HG02938 (cell line): ENCODE data around the gene FRY.

Experiments used
- ATAC-seq: cut with Tn5 transposase; IDR thresholded peaks from one replicate; pipeline ENCODE4 v1.9.1; 2021; ENCODE audit warnings: mild to moderate bottlenecking, moderate library complexity; ENCODE audit not compliant: unreplicated experiment

Gene FRY

DNA sequence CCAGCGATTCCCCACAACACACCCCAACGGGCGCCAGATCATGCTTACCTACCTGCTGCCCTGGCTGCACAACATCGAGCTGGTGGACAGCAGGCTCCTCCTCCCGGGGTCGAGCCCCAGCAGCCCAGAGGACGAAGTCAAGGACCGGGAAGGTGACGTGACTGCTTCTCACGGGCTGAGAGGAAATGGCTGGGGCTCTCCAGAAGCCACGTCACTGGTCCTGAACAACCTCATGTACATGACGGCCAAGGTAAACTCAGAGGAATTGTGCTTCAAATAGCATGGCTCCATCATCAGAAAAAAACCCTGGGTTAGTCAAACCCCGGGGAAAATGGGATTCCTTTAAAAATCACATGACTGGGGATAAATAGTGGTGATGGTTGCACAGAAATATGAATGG, 177.3 kb downstream of the FRY start:
- ATAC-seq, result no peak

DNA sequence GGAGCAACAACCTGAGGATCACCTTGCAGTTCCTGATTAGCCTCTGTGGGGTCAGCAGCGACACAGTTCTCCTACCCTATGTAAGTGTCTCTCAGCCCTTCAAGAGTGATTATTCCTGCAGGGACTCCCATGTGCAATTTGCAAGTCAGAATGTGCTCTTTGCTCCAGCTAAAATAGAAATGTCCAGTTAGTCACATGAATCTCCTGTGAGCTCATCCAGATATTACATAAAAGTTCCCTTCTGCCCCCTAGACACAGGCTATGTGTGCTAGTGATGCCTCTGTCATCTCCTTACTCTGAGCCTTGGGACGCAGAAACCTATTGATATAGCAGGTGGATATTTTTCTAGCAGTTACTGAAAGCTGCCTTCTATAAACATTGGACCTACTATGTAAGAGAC, 178.1 kb downstream of the FRY start:
- no peak for ATAC-seq

DNA sequence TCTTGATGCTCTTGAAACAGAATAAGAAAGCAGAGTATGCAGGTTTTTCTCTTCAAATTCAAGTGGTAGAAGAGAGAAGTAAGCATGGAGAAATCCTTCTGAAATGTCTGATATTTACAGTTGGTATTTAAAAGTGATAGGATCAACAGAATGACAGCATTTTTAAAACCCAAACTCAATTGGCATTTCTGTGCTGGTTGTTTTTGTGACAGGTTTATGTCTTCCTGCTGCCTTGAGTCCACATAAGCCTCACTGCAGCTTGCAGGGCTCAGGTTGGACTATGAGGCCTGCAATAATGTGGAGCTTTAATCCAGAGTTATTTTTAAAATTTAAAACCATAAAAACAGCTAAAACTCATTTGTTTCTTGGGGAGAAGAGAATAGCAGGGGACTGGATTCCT, 178.5 kb downstream of the FRY start:
- no peak for ATAC-seq

DNA sequence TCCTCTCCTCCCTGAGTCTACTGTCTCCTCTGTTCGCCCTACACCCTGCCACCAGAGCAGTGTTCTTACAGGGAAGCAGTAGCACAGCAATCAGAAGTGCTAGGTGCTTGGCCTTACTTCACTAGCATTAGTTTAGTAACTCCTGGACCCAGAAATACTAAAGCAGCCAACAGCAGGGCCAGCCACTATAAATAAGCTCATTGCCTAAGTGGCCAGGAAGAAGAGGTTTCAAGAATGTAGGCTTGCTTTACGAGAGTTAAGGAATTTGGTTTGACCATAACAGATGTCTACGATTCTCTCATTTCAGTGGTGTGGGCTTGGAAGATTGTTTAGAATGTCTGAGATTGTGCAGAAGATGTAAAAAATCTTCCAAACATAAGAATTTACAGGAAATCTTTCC, 180.2 kb downstream of the FRY start:
- ATAC-seq, result no peak

DNA sequence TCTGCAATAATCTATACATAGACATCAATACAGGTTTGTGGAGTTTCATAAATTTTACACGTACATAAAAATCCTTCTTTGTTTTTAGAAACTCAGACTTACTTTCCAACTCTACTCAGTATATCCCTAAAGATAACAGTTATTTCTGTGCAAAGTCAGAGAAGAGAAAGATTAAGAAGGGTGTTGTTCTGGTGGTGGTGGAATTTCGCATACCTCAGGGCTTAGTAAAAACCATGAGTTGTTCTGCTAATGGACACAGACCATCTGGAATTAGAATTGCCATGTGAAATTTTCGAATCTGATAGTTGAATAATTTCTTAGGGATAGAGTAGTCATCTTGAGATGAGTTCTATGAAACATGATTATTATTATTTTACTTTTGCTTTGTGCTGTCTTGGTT, 180.8 kb downstream of the FRY start:
- no peak for ATAC-seq

DNA sequence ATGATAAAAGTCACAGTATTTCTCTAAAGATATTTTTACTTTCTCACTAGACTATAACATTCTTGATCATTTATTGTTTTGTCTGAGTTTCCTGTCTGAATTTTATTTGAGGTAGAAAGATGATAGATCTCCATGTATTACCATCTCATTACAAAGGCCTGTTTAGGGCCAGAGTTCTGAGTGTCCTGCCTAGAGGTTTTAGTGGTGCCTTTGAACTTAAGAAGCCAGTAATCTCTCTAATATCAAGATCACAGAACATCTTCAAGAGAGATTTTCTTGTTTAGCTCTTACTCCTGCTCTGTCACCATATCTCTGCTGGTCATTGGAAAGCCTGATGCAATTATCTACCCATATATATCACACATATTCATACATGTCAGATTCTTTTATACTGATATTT, 182.1 kb downstream of the FRY start:
- ATAC-seq, result no peak

DNA sequence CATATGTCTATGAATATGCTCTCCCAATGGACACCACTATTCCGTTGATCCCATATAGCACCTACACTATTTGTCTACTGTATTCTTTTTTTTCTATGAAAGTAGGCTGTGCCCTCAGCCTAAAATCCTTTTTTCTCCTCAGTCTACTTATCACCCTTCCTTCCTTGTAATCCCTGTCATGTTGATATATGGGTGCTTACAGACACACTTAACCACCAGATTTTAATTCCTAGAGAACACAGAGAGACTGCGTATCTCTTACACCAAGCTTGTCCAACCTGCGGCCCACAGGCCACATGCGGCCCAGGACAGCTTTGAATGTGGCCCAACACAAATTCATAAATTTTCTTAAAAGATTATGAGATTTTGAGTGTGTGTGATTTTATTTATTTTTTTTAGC, 182.5 kb downstream of the FRY start:
- no peak for ATAC-seq

DNA sequence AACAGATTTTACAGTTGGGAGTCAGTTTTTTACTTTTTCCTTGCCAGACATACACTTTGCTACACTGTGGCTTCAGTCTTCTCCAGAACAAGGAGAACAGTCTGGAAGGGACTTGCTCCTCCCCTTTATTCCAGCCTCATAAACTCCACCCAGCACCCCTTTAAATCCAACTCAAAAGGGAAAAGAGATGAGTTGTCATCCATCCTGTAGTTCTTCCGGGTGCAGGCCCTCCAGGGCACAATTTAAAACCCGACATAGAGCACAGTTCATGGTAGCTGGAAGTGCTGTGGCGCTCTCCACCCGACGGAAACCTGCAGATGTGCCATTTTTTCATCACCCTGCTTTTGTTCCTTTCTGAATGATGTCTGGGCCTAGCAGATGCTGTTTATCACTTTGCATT, 184.7 kb downstream of the FRY start:
- no peak for ATAC-seq

DNA sequence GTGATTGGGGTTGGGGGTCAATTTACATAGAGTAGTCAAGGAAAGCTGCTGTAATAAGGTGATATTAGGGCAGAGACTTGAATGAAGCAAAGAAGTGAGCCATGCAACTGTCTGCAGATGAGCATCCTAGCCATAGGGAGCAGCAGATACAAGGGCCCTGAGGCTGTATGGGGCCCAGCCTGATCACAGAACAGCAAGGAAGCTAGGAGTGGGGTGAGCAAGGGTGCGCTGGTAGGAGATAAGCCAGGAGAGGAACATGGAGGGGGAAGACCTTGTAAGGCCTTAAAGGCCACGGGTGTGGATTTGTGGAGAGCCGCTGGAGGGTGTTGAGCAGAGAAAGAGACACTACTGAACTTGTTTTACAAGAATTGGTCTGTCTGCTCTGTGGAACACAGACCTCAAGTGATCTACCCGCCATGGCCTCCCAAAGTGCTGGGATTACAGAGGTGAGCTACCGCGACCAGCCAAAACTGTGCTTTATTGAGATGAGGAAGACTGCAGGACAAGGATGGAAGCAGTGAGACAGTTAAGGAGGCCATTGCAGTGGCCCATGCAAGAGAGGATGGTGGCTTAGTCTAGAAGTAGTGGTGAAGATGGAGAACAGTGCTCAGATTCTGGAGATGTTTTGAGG, 190.6 kb downstream of the FRY start:
- ATAC-seq, result no peak

DNA sequence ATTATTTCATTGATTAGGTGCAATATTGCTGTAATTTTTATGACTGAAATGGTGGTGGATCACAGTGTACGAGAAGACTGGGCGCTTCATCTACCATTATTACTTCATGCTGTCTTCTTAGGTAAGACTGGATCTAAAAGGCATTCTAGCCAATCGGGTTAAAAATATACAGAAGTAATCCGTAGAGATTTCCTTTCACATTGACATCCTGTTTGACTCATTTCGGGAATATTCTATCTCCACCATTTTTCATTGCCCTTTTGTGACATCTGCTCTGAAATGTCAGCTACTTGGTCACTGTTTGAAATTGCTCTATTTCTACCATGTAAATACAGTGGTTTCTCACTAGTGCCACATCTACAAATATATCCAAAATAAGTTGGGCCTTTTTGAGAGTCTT, 193.3 kb downstream of the FRY start:
- ATAC-seq, result no peak

DNA sequence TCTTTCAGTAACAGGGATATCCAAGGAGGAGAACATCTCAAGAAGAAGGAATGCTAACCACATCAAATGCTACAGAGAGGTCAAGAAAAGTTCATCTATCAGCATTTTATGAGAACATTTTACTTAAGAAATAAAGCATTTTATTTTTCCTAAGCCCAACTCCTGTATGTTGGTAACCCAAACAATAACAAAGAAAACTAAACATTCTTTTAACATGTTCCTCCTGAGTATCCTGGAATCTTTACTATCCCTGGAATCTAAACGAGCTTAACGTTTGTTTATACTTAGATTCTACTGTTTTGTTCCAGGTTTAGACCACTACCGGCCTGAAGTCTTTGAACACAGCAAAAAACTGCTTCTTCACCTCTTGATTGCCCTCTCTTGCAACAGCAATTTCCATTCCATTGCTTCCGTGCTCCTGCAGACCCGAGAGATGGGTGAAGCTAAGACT, 193.9 kb downstream of the FRY start:
- no peak for ATAC-seq

DNA sequence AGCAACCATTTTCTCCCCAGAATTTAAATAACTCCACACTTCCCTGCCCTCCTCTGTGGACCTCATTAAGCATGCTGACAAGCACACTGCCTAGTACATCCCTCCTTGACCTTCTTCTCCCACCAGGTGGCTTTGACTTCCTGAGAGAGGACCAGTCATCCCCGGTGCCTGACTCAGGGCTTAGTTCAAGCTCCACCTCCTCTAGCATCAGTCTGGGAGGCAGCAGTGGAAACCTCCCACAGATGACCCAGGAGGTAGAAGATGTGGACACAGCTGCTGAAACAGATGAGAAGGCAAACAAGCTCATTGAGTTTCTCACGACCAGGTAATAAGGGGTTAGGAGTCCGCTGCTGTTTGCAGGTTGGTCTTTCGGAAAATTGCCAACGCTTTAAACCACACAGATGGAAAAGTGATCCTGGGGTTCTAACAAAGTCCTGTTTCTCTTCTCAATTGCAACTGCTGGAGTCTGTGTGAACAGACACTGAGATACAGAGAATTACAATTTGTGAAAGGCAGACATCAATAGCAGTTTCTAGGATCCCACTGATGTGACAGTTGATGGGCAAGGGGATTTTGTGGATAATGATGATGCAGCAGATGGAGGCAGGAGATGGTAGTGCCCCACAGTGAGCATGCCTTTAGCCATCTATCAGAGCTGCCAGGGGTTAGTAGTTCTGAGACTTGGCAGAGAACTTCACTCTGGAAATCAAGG, 196.9 kb downstream of the FRY start:
- no peak for ATAC-seq

DNA sequence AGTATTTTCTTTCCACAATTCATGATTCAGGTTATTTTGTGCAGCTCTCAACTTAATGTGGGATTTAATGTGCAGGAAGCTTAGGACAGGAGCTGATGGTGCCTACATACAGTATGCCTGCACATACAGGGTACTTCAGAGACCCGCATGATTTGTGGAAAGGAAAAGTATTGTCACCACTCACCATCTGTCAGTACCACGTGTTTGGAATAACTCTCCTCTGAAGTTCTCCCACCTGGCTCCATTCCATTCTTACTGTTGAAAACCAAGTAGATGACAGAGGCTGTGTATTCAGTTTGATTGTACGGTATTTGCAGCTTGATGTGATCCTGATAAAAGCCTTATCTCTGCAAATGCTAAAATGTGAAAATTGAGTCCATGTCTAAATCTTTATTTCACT, 197.9 kb downstream of the FRY start:
- ATAC-seq, result no peak

DNA sequence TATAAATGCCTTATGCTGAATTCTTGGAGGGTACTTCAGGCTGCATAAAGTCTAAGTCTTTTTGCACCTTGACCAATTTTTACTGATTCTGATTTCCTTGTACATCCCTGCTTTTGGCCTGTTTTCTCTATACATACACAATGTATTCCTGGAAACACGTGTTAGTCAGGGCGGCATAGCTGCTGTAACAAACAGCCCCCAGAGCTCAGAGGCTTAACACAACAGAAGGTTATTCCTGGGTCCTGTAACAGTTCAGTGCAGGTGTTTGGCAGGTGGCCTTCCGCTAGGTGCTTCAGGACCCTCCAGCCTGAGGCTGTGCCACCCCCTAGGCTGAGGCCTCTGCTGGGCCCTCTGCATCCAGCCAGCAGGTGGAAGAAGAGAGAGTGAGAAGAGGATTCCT, 200.7 kb downstream of the FRY start:
- ATAC-seq, result no peak

DNA sequence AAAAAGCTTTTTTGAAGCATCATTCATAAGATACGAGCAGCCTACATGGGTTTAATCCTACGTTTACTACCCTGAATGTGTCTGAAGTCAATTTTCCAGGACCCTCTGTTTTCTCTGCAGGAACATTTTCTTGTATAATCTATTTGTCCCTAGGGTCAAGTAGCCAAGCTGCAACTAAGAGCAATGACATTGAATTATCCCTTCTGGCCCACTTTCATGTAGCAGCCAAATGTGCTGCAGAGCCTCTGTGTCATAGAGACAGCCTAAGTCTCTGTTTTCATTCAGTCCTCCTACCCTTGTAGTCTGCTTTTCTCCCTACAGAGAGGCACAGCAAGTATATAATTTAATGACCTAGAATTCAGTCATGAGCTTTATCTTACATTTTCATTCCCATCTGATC, 201.5 kb downstream of the FRY start:
- ATAC-seq, result no peak

DNA sequence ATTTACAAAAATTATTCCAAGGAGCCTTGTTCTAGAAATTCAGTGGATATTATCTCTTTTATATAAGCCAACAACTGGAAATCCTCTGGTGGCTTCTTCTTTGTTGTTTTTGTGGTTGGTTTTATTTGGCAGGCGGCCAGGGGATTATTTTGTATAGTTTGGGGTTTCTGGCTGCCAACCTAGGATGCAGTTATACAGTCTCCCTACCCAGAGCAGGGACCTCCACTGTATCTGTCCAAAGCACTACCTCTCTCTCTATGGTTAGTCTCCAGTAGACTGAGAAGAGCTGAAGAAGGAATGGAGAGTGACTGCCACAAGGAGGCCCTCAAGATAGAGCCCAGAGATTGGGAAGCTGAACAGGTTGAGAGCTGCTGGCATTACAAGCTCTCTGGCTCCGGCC, 203.3 kb downstream of the FRY start:
- no peak for ATAC-seq

DNA sequence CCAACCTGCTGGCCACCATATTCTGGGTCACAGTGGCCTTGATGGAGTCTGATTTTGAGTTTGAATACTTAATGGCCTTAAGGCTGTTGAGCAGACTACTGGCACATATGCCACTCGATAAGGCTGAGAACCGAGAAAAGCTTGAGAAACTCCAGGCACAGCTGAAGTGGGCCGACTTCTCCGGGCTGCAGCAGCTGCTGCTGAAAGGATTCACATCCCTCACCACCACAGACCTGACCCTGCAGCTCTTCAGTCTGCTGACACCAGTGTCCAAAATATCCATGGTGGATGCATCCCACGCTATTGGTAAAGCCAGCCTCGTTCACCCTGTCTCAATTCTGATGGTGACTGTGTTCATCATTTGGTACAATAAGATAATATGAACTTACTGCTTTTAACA, 206.1 kb downstream of the FRY start:
- ATAC-seq, result no peak

DNA sequence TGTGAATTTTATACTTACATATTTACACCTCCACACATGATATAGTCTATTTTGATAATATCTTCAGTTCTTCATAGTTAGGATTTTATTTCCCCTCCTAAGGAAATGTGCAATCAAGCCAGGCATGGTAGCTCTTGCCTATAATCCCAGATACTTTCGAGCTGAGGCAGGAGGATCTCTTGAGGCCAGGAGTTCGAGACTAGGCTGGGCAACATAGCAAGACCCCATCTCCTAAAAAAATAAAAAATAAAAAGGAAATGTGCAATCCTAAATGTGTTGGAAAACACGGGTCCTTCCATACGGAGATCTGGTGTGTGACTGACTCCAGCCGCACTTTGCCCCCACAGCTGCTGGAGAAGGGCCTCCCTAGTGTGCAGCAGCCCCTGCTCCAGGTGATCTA, 212.1 kb downstream of the FRY start:
- ATAC-seq, result no peak

DNA sequence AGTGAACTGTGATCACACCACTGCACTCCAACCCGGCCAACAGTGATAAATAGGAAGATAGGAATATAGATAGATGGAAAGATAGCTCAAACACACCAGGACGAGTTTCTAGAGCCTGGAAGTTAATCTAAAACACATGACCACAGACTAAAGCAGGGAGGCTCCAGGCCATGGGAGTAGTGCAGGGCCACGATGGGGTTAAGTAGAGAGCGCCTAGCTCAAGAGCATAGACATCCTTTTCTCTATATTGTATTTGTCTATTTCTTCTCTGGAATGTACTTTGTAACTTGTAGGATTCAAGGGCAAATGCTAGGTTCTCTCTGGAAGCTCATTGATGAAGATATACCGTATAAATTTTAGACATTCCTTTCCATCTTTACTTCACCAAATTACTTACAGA, 214.0 kb downstream of the FRY start:
- no peak for ATAC-seq

DNA sequence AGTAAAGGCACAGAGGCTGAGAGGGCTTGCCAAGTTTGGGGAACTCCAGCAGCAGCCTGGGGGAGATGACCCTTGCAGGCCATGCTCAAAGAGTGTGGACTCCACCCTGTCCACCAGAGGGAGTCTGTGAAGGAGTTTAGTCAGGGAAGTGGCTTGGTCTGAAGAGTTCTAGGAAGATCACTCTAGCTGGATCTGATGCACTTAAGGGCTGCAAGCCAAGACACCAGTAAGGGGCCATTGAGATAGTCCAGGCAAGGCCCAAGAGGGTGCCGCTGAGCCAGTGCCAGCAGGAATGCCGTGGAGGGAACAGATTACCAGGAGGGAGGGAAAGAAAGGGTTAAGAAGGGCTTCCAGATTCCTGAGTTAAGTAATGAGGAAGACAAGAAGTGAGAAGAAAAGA, 214.9 kb downstream of the FRY start:
- peak; percentile 95 for ATAC-seq

DNA sequence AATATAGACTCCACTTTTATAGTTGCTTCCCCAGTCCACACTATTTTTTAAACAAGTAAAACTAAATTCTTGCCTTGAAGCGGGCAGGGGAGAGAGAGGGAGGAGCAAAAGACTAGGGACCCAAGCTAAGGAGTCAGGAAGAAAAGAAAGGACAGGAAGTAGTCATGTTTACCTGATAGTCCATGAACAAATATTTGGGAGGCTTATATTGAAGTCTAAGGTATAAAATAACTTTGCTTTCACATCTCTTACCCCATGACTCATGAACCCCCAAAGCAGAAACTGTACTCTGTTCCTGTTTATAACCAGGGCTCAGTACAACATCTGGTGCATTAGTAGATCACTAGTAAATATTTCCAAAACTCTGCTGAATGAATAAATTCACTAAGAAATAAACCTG, 216.3 kb downstream of the FRY start:
- no peak for ATAC-seq

DNA sequence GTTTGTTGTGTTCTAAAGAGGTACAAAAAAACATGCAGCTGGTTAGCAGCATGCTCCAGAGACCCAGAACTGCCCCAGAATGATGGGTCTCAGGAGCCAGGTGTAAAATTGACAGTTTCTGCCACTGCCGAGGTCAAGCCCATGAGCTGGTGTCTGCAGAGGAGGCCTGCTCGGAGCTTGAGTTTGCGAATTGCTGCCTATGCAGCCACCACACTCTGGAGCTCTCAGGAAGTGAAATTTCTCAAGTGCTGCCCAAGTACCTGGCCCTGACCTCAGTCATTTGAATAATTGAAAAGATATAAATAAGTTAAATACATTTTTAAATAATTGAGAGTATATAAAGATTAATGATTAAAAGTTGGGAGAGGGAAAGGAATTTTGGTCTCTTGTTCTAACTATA, 217.2 kb downstream of the FRY start:
- no peak for ATAC-seq
